K562 (cell line): ENCODE data around the gene PHC3. TPM values are rescaled to one million over a fixed set of nuclear protein-coding genes. Genes with fewer than 3 reads are reported as not detected.

Experiments used
- ATAC-seq: fragments of 200-7000 bp; cut with Tn5 transposase; 3 replicates; pipeline ENCODE4 v1.9.1; 2020; ENCODE audit warnings: moderate library complexity
- BruUV-seq: library from RNA; stranded (reverse); fragments of 400-500 nt; replicated peaks from 2 replicates; lab custom pipeline; 2021; lab: Mats Ljungman, UMichigan
- CTCF ChIA-PET: fragments of 300-600 bp; formaldehyde crosslinking; extraction: SDS; loops from one replicate; lab custom pipeline; 2021; ENCODE audit warnings: low intra/inter-chr PET ratio; lab: Yijun Ruan, JAX
- POLR2A ChIA-PET: fragments of 300-600, 350-650 bp; sonication (Branson Sonifier 250); formaldehyde crosslinking; extraction: SDS; loops from one replicate; lab custom pipeline; 2021; ENCODE audit warnings: antibody characterized with exemption, inconsistent platforms; lab: Yijun Ruan, JAX
- DNase-seq, 4 experiments: peaks; one replicate each; pipeline versions ENCODE4 v3.0.0 to v3.0.0-alpha.2; 2011 to 2018; ENCODE audit warnings: low spot score in 3 of 4, mixed read lengths in 3 of 4; ENCODE audit errors: extremely low read depth in 1 of 4
- FAIRE-seq: peaks from 2 replicates; lab custom pipeline; 2011; peaks lifted over from hg19 to GRCh38; lab: Jason Lieb, UNC
- H2AFZ ChIP-seq: 2 replicates; pipeline ENCODE4 v1.6.0; 2011; ENCODE audit warnings: low read depth, low read length, control low read depth, inconsistent platforms
- H3K27ac ChIP-seq: fragments of 200-600 bp; 3 replicates; pipeline ENCODE4 v1.8.0; 2011; ENCODE audit warnings: low read depth, mild to moderate bottlenecking, control low read depth, inconsistent platforms, low read length, moderate library complexity, mixed read lengths; ENCODE audit errors: extremely low read depth
- H3K27me3 ChIP-seq, 2 experiments: fragments of 300-600 bp in 1 of 2; 2 replicates in 1 of 2; 3 replicates in 1 of 2; pipeline versions ENCODE4 v1.6.0 to v1.8.0; 2011; ENCODE audit warnings: inconsistent platforms in 2 of 2, low read length in 2 of 2, mild to moderate bottlenecking in 1 of 2, mixed read lengths in 1 of 2, moderate library complexity in 1 of 2; ENCODE audit not compliant: control insufficient read depth in 2 of 2, insufficient read depth in 2 of 2
- H3K36me3 ChIP-seq: fragments of 300-600 bp; 3 replicates; pipeline ENCODE4 v1.8.0; 2011; ENCODE audit warnings: mild to moderate bottlenecking, low read length, inconsistent platforms; ENCODE audit not compliant: control insufficient read depth, insufficient read depth
- H3K4me1 ChIP-seq, 2 experiments: fragments of 200-600 bp in 1 of 2; replicated peaks in 1 of 2; 2 replicates in 1 of 2; 3 replicates in 1 of 2; pipeline versions ENCODE4 v1.5.1 to v1.8.0; 2011; ENCODE audit warnings: inconsistent platforms in 2 of 2, low read length in 2 of 2, mild to moderate bottlenecking in 1 of 2, mixed read lengths in 1 of 2, moderate library complexity in 1 of 2; ENCODE audit not compliant: control insufficient read depth in 2 of 2, insufficient read depth in 2 of 2
- H3K4me2 ChIP-seq: 2 replicates; pipeline ENCODE4 v1.6.1; 2011; ENCODE audit warnings: low read length, control low read depth, inconsistent platforms, mixed read lengths; ENCODE audit not compliant: insufficient read depth
- H3K4me3 ChIP-seq: fragments of 200-600 bp; sonication (generic), shearing (Covaris generic); 2 replicates; pipeline ENCODE4 v1.5.1; 2016; ENCODE audit warnings: control low read depth, inconsistent platforms
- H3K79me2 ChIP-seq: fragments of 200-600 bp; 3 replicates; pipeline ENCODE4 v1.8.0; 2011; ENCODE audit warnings: low read length, inconsistent platforms; ENCODE audit not compliant: control insufficient read depth, insufficient read depth
- H3K9ac ChIP-seq, 2 experiments: 2 replicates each; pipeline versions ENCODE4 v1.6.0 to v1.6.1; 2011; ENCODE audit warnings: low read depth in 2 of 2, low read length in 2 of 2, control low read depth in 1 of 2, inconsistent platforms in 1 of 2, mild to moderate bottlenecking in 1 of 2, mixed read lengths in 1 of 2; ENCODE audit not compliant: insufficient read depth in 1 of 2
- H3K9me1 ChIP-seq: one replicate; pipeline ENCODE4 v1.6.0; 2011; ENCODE audit warnings: inconsistent platforms, mild to moderate bottlenecking, low read length, moderate library complexity; ENCODE audit not compliant: control insufficient read depth, insufficient read depth
- H3K9me3 ChIP-seq: replicated peaks from 2 replicates; pipeline ENCODE4 v1.5.1; 2011; ENCODE audit warnings: low read depth, low read length, inconsistent platforms; ENCODE audit not compliant: control insufficient read depth, insufficient read depth
- H4K20me1 ChIP-seq: replicated peaks from 2 replicates; pipeline ENCODE4 v1.6.1; 2011; ENCODE audit warnings: low read length, inconsistent platforms, mixed read lengths; ENCODE audit not compliant: control insufficient read depth, insufficient read depth
- CAMTA2 ChIP-seq: fragments of 250-450 bp; sonication (Bioruptor Pico); conservative IDR thresholded peaks from 2 replicates; pipeline ENCODE4 v1.5.1; 2022
- CEBPG ChIP-seq, 3 experiments: fragments of 200-800 bp in 1 of 3; sonication (Bioruptor generic) in 1 of 3; sonication (generic) in 1 of 3; formaldehyde crosslinking in 1 of 3; IDR thresholded peaks in 2 of 3; conservative IDR thresholded peaks in 1 of 3; 2 replicates each; pipeline versions ENCODE4 v1.6.1 to v1.8.0; 2016 to 2022; ENCODE audit warnings: missing compliant biosample characterization in 2 of 3, missing genetic modification characterization in 2 of 3, mild to moderate bottlenecking in 1 of 3, missing genetic modification reagents in 1 of 3
- DMBX1 ChIP-seq: fragments of 250-450 bp; sonication (Bioruptor Pico); IDR thresholded peaks from 2 replicates; pipeline ENCODE4 v1.8.0; 2022; ENCODE audit warnings: inconsistent platforms, mild to moderate bottlenecking, moderate library complexity, borderline replicate concordance
- ETV5 ChIP-seq: sonication (generic); formaldehyde crosslinking; IDR thresholded peaks from 2 replicates; pipeline ENCODE4 v1.4.0; 2020; ENCODE audit warnings: low read depth, mild to moderate bottlenecking, missing genetic modification reagents
- HMG20A ChIP-seq: fragments of 450-650 bp; formaldehyde crosslinking; conservative IDR thresholded peaks from 2 replicates; pipeline ENCODE4 v1.4.0; 2020; ENCODE audit warnings: mild to moderate bottlenecking, mixed read lengths
- KLF6 ChIP-seq: fragments of 250-450 bp; sonication (Bioruptor Pico); IDR thresholded peaks from 2 replicates; pipeline ENCODE4 v1.4.0; 2020; ENCODE audit warnings: mild to moderate bottlenecking, moderate library complexity, borderline replicate concordance
- NBN ChIP-seq: fragments of 450-650 bp; IDR thresholded peaks from 2 replicates; pipeline ENCODE4 v1.6.1; 2016; ENCODE audit warnings: low read depth, mild to moderate bottlenecking
- POLR3G ChIP-seq: IDR thresholded peaks from 2 replicates; pipeline ENCODE4 v1.6.1; 2011; ENCODE audit not compliant: insufficient read length, insufficient replicate concordance; ENCODE audit errors: extremely low read depth
- ZNF707 ChIP-seq: fragments of 250-450 bp; sonication (Bioruptor Pico); conservative IDR thresholded peaks from 2 replicates; pipeline ENCODE4 v1.8.0; 2022; ENCODE audit warnings: inconsistent platforms, mild to moderate bottlenecking, moderate library complexity
- WGBS: fragments of 100-300 bp; shearing (Covaris generic); methylation state at CpG from one replicate; pipeline ENCODE4 v1.1.6; 2016; ENCODE audit warnings: low coverage, mixed read lengths; ENCODE audit not compliant: insufficient coverage; ENCODE audit errors: missing lambda C conversion rate; 5-methylcytosine and 5-hydroxymethylcytosine counted together
- in situ Hi-C: fragments of 300-500 bp; cut with MboI; formaldehyde crosslinking; loops from 4 replicates; pipeline ENCODE4 v1.15.0; 2018; ENCODE audit warnings: inconsistent platforms, mixed read lengths
- intact Hi-C: fragments of 100-400 bp; cut with micrococcal nuclease; formaldehyde crosslinking; loops from 2 replicates; pipeline ENCODE4 v1.14.2; 2022
- polyA plus RNA-seq, 8 experiments: library from polyadenylated mRNA; depleted of rRNA in 4 of 8; stranded (reverse) in 5 of 8; unstranded in 3 of 8; fragments of >200 nt; fragmentation: Nextera tagmentation in 2 of 8; fragmentation: Illumina TruSeq in 1 of 8; extraction: Ambion mirVana in 2 of 8; extraction: Trizol in 1 of 8; gene quantifications; 2 replicates each; pipeline versions ENCODE4 v1.2.1 to v1.2.3, GENCODE V29; 2011 to 2014; ENCODE audit warnings: inconsistent platforms in 1 of 8, missing spikeins in 1 of 8
- total RNA-seq, 7 experiments: library from RNA; depleted of rRNA in 6 of 7; stranded (reverse); fragments of >200 nt in 6 of 7; fragmentation: Illumina TruSeq in 2 of 7; extraction: Trizol in 2 of 7; gene quantifications; 2 replicates each; pipeline versions ENCODE4 v1.2.1 to v1.2.3, GENCODE V29; 2011 to 2021; ENCODE audit warnings: low replicate concordance in 1 of 7
- TF ChIP-seq, protein P1 (sequence below): fragments of 450-650 bp; formaldehyde crosslinking; IDR thresholded peaks from 2 replicates; pipeline ENCODE4 v1.4.0; 2020; ENCODE audit warnings: mild to moderate bottlenecking
- TF ChIP-seq, protein P2 (sequence below): fragments of 250-450 bp; sonication (Bioruptor Pico); IDR thresholded peaks from 2 replicates; pipeline ENCODE4 v1.8.0; 2022; ENCODE audit warnings: moderate library complexity, mild to moderate bottlenecking, inconsistent platforms
- TF ChIP-seq, protein P3 (sequence below): sonication (generic); formaldehyde crosslinking; IDR thresholded peaks from 2 replicates; pipeline ENCODE4 v1.8.1; 2023; ENCODE audit warnings: mild to moderate bottlenecking, missing genetic modification reagents
- TF ChIP-seq, protein P4 (sequence below): fragments of 450-650 bp; formaldehyde crosslinking; IDR thresholded peaks from 2 replicates; pipeline ENCODE4 v1.4.0; 2022; ENCODE audit warnings: missing genetic modification characterization

Gene PHC3
- total and polyA plus RNA-seq, 9 of the 15 experiments (the other 6 are each of a cell fraction or from before 2014, with no cell fraction given) = 3.1 to 21.6 (median 10.5) TPM

DNA sequence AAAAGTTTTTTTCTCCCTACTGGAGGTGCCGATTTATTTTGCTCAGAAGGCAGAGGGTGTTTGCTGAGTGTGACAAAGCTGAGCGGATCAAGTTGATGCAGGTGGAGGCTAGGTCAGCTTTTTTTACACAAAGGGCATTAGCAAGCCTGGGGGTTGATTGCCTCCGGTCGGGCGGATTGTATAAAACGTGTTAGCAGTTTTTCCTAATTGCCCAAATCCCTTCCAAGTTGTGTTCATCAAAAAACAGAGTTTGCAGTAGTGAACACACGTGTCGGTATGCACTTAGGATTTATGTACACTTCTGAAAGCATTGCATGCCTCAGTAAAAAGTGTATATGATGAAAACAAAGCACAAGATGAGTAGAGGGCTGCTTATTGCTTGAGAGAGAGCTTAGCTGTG lies 141.1 kb downstream of the PHC3 start:
- ChIA-PET CTCF (no interaction called here), POLR2A (interaction anchor here (0.5 to 0.7 kb wide), 2 partner anchors 17 to 37 kb away, joined by 3 read pairs; no protein-coding TSS in a partner anchor)
- Histone ChIP-seq H2AFZ (no peak overlapping the region), H3K4me1 (peaks cover 2 to 16% of the 10 kb centered on the region in 2 experiments; a peak in 2 of 5 replicates), H4K20me1 (no peaks in the 10 kb centered on the region), H3K27ac (no peak overlapping the region), H3K36me3 (no peaks in the 10 kb centered on the region), H3K79me2 (no peaks in the 10 kb centered on the region), H3K27me3 (no peaks in the 10 kb centered on the region), H3K9ac (no peak overlapping the region), H3K4me2 (no peak overlapping the region), H3K4me3 (no peak overlapping the region), H3K9me3 (no peaks in the 10 kb centered on the region), H3K9me1 (no peaks in the 10 kb centered on the region)
- FAIRE-seq (no peak), DNase-seq (no peak), ATAC-seq (no peak)
- TF ChIP-seq, protein P1, sequence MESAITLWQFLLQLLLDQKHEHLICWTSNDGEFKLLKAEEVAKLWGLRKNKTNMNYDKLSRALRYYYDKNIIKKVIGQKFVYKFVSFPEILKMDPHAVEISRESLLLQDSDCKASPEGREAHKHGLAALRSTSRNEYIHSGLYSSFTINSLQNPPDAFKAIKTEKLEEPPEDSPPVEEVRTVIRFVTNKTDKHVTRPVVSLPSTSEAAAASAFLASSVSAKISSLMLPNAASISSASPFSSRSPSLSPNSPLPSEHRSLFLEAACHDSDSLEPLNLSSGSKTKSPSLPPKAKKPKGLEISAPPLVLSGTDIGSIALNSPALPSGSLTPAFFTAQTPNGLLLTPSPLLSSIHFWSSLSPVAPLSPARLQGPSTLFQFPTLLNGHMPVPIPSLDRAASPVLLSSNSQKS (CRISPR knock-in tag) = no peak
- no peak for TF ChIP-seq CAMTA2 (CRISPR knock-in tag)
- no peak for TF ChIP-seq NBN
- no peak for TF ChIP-seq KLF6 (CRISPR knock-in tag)
- TF ChIP-seq DMBX1 (CRISPR knock-in tag) = no peak
- no peak for TF ChIP-seq HMG20A (CRISPR knock-in tag)
- TF ChIP-seq CEBPG (CRISPR knock-in tag; IDR thresholded peaks at IDR 0.05) = no peak
- no peak for TF ChIP-seq CEBPG (tag; conservative IDR thresholded peaks at IDR 0.05 in 1 of 2, IDR thresholded peaks at IDR 0.05 in 1 of 2)
- no peak for TF ChIP-seq POLR3G
- TF ChIP-seq, protein P2, sequence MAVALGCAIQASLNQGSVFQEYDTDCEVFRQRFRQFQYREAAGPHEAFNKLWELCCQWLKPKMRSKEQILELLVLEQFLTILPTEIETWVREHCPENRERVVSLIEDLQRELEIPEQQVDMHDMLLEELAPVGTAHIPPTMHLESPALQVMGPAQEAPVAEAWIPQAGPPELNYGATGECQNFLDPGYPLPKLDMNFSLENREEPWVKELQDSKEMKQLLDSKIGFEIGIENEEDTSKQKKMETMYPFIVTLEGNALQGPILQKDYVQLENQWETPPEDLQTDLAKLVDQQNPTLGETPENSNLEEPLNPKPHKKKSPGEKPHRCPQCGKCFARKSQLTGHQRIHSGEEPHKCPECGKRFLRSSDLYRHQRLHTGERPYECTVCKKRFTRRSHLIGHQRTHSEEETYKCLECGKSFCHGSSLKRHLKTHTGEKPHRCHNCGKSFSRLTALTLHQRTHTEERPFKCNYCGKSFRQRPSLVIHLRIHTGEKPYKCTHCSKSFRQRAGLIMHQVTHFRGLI (CRISPR knock-in tag) = no peak
- TF ChIP-seq, protein P3, sequence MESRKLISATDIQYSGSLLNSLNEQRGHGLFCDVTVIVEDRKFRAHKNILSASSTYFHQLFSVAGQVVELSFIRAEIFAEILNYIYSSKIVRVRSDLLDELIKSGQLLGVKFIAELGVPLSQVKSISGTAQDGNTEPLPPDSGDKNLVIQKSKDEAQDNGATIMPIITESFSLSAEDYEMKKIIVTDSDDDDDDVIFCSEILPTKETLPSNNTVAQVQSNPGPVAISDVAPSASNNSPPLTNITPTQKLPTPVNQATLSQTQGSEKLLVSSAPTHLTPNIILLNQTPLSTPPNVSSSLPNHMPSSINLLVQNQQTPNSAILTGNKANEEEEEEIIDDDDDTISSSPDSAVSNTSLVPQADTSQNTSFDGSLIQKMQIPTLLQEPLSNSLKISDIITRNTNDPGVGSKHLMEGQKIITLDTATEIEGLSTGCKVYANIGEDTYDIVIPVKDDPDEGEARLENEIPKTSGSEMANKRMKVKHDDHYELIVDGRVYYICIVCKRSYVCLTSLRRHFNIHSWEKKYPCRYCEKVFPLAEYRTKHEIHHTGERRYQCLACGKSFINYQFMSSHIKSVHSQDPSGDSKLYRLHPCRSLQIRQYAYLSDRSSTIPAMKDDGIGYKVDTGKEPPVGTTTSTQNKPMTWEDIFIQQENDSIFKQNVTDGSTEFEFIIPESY (CRISPR knock-in tag) = no peak
- no peak for TF ChIP-seq ETV5 (CRISPR knock-in tag)
- TF ChIP-seq ZNF707 (CRISPR knock-in tag) = no peak
- TF ChIP-seq, protein P4, sequence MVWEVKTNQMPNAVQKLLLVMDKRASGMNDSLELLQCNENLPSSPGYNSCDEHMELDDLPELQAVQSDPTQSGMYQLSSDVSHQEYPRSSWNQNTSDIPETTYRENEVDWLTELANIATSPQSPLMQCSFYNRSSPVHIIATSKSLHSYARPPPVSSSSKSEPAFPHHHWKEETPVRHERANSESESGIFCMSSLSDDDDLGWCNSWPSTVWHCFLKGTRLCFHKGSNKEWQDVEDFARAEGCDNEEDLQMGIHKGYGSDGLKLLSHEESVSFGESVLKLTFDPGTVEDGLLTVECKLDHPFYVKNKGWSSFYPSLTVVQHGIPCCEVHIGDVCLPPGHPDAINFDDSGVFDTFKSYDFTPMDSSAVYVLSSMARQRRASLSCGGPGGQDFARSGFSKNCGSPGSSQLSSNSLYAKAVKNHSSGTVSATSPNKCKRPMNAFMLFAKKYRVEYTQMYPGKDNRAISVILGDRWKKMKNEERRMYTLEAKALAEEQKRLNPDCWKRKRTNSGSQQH (CRISPR knock-in tag) = no peak
- intact Hi-C loops = no loop called here
- no TSS peak for BruUV-seq
- in situ Hi-C loops = no loop called here
- WGBS = 39% methylated on average over 8 of the region's 8 CpGs
